HepG2 (cell line): ENCODE measurements around the gene LMAN2L. TPM values are rescaled to one million over a fixed set of nuclear protein-coding genes. Genes with fewer than 3 reads are reported as not detected.
A peak's percentile ranks its signal among the peaks of the same experiment; 100 is the strongest.

Source experiments
- ATM ChIP-seq: fragments of 450-650 bp; IDR thresholded peaks from 2 replicates; pipeline ENCODE4 v1.7.1; 2017; ENCODE audit warnings: mild to moderate bottlenecking, borderline replicate concordance
- EEA1 ChIP-seq: sonication (generic); formaldehyde crosslinking; IDR thresholded peaks from 2 replicates; pipeline ENCODE4 v1.5.1; 2020; ENCODE audit warnings: mild to moderate bottlenecking, missing genetic modification reagents, borderline replicate concordance
- FLYWCH1 ChIP-seq: sonication (generic); formaldehyde crosslinking; IDR thresholded peaks from 2 replicates; pipeline ENCODE4 v1.8.1; 2023; ENCODE audit warnings: mild to moderate bottlenecking, missing genetic modification reagents
- GATAD1 ChIP-seq: IDR thresholded peaks from 2 replicates; pipeline ENCODE4 v1.6.1; 2016; ENCODE audit warnings: missing genetic modification reagents, missing compliant biosample characterization
- YY1 ChIP-seq: IDR thresholded peaks from 2 replicates; pipeline ENCODE4 v1.6.1; 2011; ENCODE audit warnings: low read length, low read depth, moderate library complexity, mild to moderate bottlenecking; ENCODE audit not compliant: insufficient read depth, insufficient replicate concordance
- ZFP1 ChIP-seq: IDR thresholded peaks from 2 replicates; pipeline ENCODE4 v1.6.1; 2016
- ZNF367 ChIP-seq: sonication (generic); formaldehyde crosslinking; IDR thresholded peaks from 2 replicates; pipeline ENCODE4 v1.4.0; 2020; ENCODE audit warnings: missing genetic modification reagents, borderline replicate concordance
- ZNF781 ChIP-seq: sonication (generic); formaldehyde crosslinking; IDR thresholded peaks from 2 replicates; pipeline ENCODE4 v1.5.1; 2020; ENCODE audit warnings: borderline replicate concordance, mild to moderate bottlenecking, missing genetic modification reagents; ENCODE audit errors: not compliant biosample characterization
- ZNF790 ChIP-seq: sonication (generic); formaldehyde crosslinking; IDR thresholded peaks from 2 replicates; pipeline ENCODE4 v1.8.0; 2022; ENCODE audit warnings: missing genetic modification reagents, mild to moderate bottlenecking, borderline replicate concordance
- ZNF839 ChIP-seq: sonication (generic); formaldehyde crosslinking; IDR thresholded peaks from 2 replicates; pipeline ENCODE4 v1.4.0; 2020; ENCODE audit warnings: missing genetic modification reagents, mild to moderate bottlenecking, borderline replicate concordance
- polyA plus RNA-seq, 8 experiments: library from polyadenylated mRNA; depleted of rRNA in 3 of 8; stranded (reverse) in 7 of 8; unstranded in 1 of 8; fragments of >200 nt; fragmentation: Illumina TruSeq in 4 of 8; extraction: Trizol in 4 of 8; gene quantifications; 2 replicates each; pipeline versions ENCODE4 v1.2.1 to v1.2.3, GENCODE V29; 2011 to 2016; ENCODE audit warnings: low read depth in 4 of 8, missing spikeins in 1 of 8, mixed read lengths in 1 of 8; ENCODE audit not compliant: insufficient read depth in 1 of 8
- total RNA-seq, 5 experiments: library from RNA; depleted of rRNA; stranded (reverse); fragments of >200 nt; fragmentation: Illumina TruSeq; extraction: Trizol; gene quantifications; 2 replicates each; pipeline ENCODE4 v1.2.3, GENCODE V29; 2016; ENCODE audit warnings: low read depth in 1 of 5
- TF ChIP-seq, protein P1 (sequence below): sonication (generic); formaldehyde crosslinking; IDR thresholded peaks from 2 replicates; pipeline ENCODE4 v1.4.0; 2020; ENCODE audit warnings: missing genetic modification reagents, mild to moderate bottlenecking, borderline replicate concordance
- TF ChIP-seq, protein P2 (sequence below): sonication (generic); formaldehyde crosslinking; IDR thresholded peaks from 2 replicates; pipeline ENCODE4 v1.5.0; 2020; ENCODE audit warnings: missing genetic modification reagents

LMAN2L gene
- total and polyA plus RNA-seq, 2 of the 13 experiments (the other 11 are each of a cell fraction or from before 2014, with no cell fraction given) = 39.1 to 57.9 TPM

DNA sequence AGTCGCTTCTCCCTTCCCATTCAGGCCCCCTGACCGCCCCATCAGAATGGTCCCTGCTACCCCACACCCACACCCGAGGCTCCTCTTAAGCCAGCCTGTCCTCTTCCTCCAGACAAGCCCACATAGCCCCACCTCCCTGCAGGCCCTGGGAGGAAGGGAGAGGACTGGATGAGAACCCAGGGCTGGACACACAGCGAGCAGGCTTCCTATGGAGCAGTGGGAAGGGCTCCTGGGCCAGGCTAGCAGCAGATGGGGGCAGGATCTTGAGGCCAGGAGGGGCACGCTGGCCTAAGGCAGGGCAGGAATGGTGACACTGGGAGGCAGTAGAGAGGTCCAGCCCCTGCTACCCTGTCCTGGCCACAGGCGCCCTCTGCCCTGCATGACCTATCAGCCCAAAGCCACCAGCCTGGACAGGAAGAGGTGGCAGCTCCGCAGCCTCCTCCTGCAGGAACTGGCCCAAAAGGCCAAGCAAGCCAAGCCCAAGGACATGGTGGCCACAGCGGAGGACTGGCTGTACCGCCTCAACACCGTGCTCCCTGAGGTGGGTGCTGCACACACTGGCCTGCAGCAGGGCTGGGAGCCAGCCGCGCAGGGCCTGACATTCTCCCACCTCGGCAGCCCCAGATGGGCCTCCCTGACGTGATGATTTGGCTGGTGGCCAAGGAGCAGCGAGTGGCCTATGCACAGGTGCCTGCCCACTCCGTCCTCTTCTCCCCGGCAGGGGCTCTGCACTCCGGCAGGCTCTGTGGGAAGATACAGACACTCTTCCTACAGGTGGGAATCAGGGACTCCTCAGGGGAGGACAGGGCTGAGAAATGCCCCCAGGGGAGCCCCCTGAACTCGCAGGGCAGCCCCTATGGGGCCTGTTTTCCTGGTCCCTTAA lies 54.0 kb downstream of the LMAN2L start (continued):
- TF ChIP-seq EEA1 (CRISPR knock-in tag) (no peak), GATAD1 (CRISPR knock-in tag) (peak; percentile 50; the same call in 1 of the 2 replicates), ZNF367 (CRISPR knock-in tag) (no peak), FLYWCH1 (CRISPR knock-in tag) (no peak), ZNF781 (CRISPR knock-in tag) (peak; percentile 51), ZFP1 (CRISPR knock-in tag) (no peak), ZNF790 (CRISPR knock-in tag) (no peak), YY1 (peak; percentile 32), ZNF839 (peak; percentile 58; the same call in 1 of the 2 replicates), ATM (no peak)
- TF ChIP-seq, protein P1, sequence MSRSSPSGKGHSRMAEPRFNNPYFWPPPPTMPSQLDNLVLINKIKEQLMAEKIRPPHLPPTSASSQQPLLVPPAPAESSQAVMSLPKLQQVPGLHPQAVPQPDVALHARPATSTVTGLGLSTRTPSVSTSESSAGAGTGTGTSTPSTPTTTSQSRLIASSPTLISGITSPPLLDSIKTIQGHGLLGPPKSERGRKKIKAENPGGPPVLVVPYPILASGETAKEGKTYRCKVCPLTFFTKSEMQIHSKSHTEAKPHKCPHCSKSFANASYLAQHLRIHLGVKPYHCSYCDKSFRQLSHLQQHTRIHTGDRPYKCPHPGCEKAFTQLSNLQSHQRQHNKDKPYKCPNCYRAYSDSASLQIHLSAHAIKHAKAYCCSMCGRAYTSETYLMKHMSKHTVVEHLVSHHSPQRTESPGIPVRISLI (CRISPR knock-in tag) = no peak
- TF ChIP-seq, protein P2, sequence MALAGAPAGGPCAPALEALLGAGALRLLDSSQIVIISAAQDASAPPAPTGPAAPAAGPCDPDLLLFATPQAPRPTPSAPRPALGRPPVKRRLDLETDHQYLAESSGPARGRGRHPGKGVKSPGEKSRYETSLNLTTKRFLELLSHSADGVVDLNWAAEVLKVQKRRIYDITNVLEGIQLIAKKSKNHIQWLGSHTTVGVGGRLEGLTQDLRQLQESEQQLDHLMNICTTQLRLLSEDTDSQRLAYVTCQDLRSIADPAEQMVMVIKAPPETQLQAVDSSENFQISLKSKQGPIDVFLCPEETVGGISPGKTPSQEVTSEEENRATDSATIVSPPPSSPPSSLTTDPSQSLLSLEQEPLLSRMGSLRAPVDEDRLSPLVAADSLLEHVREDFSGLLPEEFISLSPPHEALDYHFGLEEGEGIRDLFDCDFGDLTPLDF (CRISPR knock-in tag) = no peak
- TF ChIP-seq, all 625 proteins: peak for 204
